ENCODE data around the gene DDR2.

Gene DDR2

DNA sequence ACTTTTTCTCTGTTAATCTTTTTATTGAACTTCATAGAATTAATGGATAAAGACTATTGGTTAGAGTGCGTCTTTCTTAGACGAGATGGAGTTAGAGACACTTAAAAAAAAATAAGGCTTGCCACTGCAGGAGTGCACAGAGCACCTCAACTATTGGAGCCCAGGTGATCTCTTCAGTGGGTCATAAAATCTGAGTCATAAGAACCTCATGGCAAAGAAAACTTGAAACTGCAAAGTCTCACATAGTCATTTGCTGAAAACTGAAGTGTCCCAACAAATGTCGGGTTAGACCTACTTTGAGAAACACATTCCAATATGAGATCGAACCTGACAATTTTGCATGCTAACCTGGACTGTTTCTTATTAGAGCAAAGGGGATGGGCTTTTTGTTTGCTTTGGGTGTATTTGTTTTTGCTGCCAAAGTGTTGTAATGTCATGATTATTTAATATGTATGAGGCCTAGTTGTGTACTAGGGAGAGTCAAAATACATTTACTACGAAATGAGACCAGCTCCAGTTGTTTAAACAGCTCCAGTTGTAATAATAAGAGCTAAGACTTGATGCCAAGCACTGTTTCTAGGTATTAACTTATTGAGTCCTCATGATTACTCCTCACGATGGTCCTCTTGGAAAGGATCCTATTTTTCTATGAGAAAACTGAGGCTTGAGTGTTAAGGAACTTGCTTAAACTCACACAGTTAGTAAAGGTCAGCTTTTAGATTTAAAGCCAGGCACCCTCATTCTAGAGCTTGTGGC, 65.1 kb downstream of the DDR2 start:
- DNase-seq (ENCODE audit: insufficient read length, low spot score) (no peak), FAIRE-seq (no peak)
- no peak for TF ChIP-seq TAF1 (IDR thresholded peaks at IDR 0.05; ENCODE audit: low read depth, low read length)
- TF ChIP-seq SPI1 (IDR thresholded peaks at IDR 0.05; ENCODE audit: low read depth, low read length): no peak
- no peak for TF ChIP-seq PAX5 (IDR thresholded peaks at IDR 0.05; ENCODE audit: insufficient read depth, low read length, severe bottlenecking)
- no peak for TF ChIP-seq POLR2AphosphoS5 (IDR thresholded peaks at IDR 0.05; ENCODE audit: low read depth, low read length)
- TF ChIP-seq POLR2A (IDR thresholded peaks at IDR 0.05; ENCODE audit: low read depth, low read length): no peak
- no peak for TF ChIP-seq POU2F2 (IDR thresholded peaks at IDR 0.05; ENCODE audit: low read depth, low read length)

DNA sequence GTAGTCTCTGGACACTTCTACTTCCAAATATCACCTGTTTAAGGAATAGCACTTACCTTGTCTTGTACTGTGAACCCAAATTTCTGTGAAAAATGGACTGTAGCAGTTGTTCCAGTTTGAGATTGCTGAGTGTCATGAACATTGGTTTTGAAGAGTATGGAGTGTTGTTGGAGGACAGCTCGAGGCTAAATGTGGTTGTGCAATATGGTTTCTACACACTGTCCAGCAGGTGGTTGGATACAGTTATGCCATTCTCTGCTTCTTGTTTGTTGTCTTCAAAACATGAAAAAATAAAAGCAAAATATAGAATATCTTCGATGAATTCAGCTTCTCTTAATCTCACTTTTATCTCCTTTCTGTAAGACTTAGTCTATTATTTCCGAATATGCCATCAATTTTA, 67.1 kb downstream of the DDR2 start:
- FAIRE-seq: no peak
- TF ChIP-seq TAF1 (IDR thresholded peaks at IDR 0.05; ENCODE audit: low read depth, low read length) (no peak), POLR2AphosphoS5 (IDR thresholded peaks at IDR 0.05; ENCODE audit: low read depth, low read length) (no peak), PAX5 (IDR thresholded peaks at IDR 0.05; ENCODE audit: insufficient read depth, low read length, severe bottlenecking) (no peak), SPI1 (IDR thresholded peaks at IDR 0.05; ENCODE audit: low read depth, low read length) (no peak), POU2F2 (IDR thresholded peaks at IDR 0.05; ENCODE audit: low read depth, low read length) (no peak), POLR2A (IDR thresholded peaks at IDR 0.05; ENCODE audit: low read depth, low read length) (no peak)
- no peak for DNase-seq (ENCODE audit: insufficient read length, low spot score)

DNA sequence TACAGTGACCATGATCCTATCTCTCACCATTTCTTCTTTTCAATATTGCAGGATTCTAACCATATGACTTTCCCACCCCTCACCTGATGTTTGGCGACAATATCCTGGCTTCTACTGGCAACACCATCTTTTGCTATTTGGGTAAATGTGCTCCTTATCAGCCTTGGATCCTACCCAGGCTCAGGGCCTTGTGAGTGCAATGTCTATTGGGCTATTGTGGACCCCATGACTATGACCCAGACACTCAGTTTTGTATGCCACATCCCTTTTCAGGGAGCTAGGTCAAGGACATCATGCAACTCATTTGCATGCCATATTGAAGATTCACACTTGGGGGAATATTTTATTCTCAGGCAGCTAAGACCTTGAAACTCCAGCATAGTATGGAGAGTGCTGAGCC, 67.9 kb downstream of the DDR2 start:
- DNase-seq (ENCODE audit: insufficient read length, low spot score) (no peak), FAIRE-seq (no peak)
- TF ChIP-seq POLR2AphosphoS5 (IDR thresholded peaks at IDR 0.05; ENCODE audit: low read depth, low read length) (no peak), SPI1 (IDR thresholded peaks at IDR 0.05; ENCODE audit: low read depth, low read length) (no peak)

DNA sequence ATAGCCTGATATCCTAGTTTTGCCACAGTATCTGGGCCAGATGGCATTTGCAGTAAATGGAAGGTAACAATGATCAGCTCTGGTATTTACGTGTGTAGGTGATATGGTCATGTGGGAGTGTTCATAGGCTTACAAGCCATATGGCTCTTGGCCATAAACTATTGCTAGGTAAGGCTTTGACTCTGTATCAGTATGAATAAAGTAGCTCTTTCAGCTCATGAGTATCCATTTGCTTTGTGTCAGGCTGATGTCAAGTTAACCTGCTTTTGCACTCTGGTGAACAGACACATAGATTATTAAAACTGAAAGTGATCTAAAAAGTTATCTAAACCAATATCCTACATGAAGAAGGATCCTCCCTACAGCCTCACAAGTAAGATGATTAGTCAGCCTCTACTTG, 69.0 kb downstream of the DDR2 start:
- TF ChIP-seq TAF1 (IDR thresholded peaks at IDR 0.05; ENCODE audit: low read depth, low read length) (no peak), POU2F2 (IDR thresholded peaks at IDR 0.05; ENCODE audit: low read depth, low read length) (no peak), POLR2AphosphoS5 (IDR thresholded peaks at IDR 0.05; ENCODE audit: low read depth, low read length) (no peak), POLR2A (IDR thresholded peaks at IDR 0.05; ENCODE audit: low read depth, low read length) (no peak), PAX5 (IDR thresholded peaks at IDR 0.05; ENCODE audit: insufficient read depth, low read length, severe bottlenecking) (no peak), SPI1 (IDR thresholded peaks at IDR 0.05; ENCODE audit: low read depth, low read length) (no peak)
- DNase-seq (ENCODE audit: insufficient read length, low spot score) (no peak), FAIRE-seq (peak; percentile 43)

DNA sequence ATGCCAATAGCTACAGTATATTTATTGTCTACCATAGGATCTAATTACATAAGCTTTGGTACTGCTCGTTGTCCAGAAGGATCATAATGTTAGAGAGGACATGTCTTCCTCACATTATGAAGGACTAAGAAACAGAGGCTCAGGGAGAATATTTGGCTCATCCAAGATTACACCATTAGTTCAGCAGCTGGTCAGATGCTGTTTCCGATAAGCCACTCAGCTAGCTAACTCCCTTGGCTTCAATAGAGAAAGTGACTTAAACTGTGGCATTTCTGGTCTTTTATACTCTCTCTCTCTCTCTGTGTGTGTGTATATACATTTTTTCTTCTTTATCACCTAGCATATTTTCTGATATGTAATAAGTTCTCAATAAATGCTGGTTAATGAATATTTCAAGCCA, 70.4 kb downstream of the DDR2 start:
- TF ChIP-seq POU2F2 (IDR thresholded peaks at IDR 0.05; ENCODE audit: low read depth, low read length) (no peak), POLR2AphosphoS5 (IDR thresholded peaks at IDR 0.05; ENCODE audit: low read depth, low read length) (no peak), SPI1 (IDR thresholded peaks at IDR 0.05; ENCODE audit: low read depth, low read length) (no peak), TAF1 (IDR thresholded peaks at IDR 0.05; ENCODE audit: low read depth, low read length) (no peak), PAX5 (IDR thresholded peaks at IDR 0.05; ENCODE audit: insufficient read depth, low read length, severe bottlenecking) (no peak), POLR2A (IDR thresholded peaks at IDR 0.05; ENCODE audit: low read depth, low read length) (no peak)
- FAIRE-seq (no peak), DNase-seq (ENCODE audit: insufficient read length, low spot score) (no peak)

DNA sequence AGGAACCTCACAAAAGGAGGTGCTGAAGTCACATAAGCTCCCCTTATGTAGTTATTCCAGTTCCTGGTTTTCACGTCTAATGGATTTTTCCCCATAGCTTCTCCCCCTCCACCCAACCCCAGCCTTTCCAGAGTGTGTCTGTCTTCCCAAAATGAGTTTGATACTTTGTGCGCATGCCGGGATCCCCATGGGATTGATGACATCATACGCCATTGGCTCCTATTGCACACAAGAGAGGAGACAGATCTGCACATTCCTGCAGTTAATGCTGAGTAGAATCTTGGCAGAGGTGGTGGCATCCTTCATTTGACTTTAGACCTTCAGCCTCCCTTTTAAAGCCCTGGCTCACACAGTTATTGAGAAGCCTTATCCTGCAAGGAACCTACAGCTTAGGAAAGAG, 71.4 kb downstream of the DDR2 start:
- DNase-seq (ENCODE audit: insufficient read length, low spot score): no peak
- no peak for TF ChIP-seq SPI1 (IDR thresholded peaks at IDR 0.05; ENCODE audit: low read depth, low read length)
- no peak for TF ChIP-seq POU2F2 (IDR thresholded peaks at IDR 0.05; ENCODE audit: low read depth, low read length)
- TF ChIP-seq TAF1 (IDR thresholded peaks at IDR 0.05; ENCODE audit: low read depth, low read length): no peak
- no peak for TF ChIP-seq PAX5 (IDR thresholded peaks at IDR 0.05; ENCODE audit: insufficient read depth, low read length, severe bottlenecking)
- no peak for TF ChIP-seq POLR2A (IDR thresholded peaks at IDR 0.05; ENCODE audit: low read depth, low read length)
- TF ChIP-seq POLR2AphosphoS5 (IDR thresholded peaks at IDR 0.05; ENCODE audit: low read depth, low read length): no peak
- FAIRE-seq: no peak

DNA sequence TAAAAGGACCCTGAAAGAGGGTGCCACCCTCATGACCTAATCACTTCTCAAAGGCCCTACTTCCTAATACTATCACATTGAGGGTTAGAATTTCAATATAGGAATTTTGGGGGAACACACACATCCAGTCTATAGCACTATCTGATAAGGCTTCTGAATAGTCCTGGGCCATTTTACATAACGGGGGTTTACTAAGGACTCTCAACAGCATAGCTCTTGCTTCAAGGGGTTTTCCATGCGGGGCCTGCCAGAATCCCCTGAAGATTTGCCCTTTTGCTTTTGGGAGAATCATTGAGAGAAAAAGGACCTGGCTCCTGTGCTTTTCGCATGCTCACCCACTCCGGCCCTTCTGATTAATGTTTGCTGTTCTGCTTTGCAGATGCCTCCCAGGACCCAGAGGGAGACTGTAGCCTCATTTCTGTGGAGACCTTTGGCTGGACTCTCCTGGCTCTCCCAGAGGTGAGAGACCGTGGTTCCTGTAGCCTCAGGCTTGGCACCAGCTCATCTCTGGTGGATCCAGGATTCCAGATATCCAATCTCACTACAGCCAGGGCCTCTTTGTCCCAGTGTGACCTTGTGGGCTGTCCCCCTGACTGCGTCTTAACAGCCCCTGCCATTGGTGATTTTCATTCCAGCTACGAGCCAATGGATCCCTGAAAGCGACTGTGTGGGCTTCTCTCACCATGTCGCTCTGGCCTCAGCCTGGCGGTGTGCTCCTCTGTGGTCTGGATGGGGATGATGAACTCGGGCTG, 72.6 kb downstream of the DDR2 start:
- TF ChIP-seq POLR2A (IDR thresholded peaks at IDR 0.05; ENCODE audit: low read depth, low read length): no peak
- no peak for TF ChIP-seq POU2F2 (IDR thresholded peaks at IDR 0.05; ENCODE audit: low read depth, low read length)
- no peak for TF ChIP-seq TAF1 (IDR thresholded peaks at IDR 0.05; ENCODE audit: low read depth, low read length)
- TF ChIP-seq SPI1 (IDR thresholded peaks at IDR 0.05; ENCODE audit: low read depth, low read length): no peak
- TF ChIP-seq PAX5 (IDR thresholded peaks at IDR 0.05; ENCODE audit: insufficient read depth, low read length, severe bottlenecking): no peak
- no peak for TF ChIP-seq POLR2AphosphoS5 (IDR thresholded peaks at IDR 0.05; ENCODE audit: low read depth, low read length)
- DNase-seq (ENCODE audit: insufficient read length, low spot score) (no peak), FAIRE-seq (no peak)

DNA sequence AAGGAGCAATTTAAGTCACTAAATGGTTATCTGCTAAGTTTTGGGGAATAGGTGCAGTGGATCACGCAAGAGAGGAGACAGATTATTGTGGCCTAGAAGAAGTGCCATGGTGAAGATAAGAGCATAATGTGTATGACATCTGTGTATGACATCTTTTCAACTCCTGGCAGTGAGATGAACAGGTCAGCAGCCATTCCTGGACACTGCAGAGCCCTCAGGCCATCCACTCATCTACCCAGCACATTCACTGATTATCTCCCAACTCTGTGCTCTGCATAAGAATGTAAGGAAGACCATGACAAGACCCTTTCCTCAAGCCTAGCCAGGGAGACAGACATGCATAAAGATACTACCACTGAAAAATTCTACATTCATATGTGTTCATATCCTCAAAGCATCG, 73.7 kb downstream of the DDR2 start:
- TF ChIP-seq SPI1 (IDR thresholded peaks at IDR 0.05; ENCODE audit: low read depth, low read length): no peak
- no peak for TF ChIP-seq POLR2AphosphoS5 (IDR thresholded peaks at IDR 0.05; ENCODE audit: low read depth, low read length)
- no peak for TF ChIP-seq PAX5 (IDR thresholded peaks at IDR 0.05; ENCODE audit: insufficient read depth, low read length, severe bottlenecking)
- no peak for TF ChIP-seq POU2F2 (IDR thresholded peaks at IDR 0.05; ENCODE audit: low read depth, low read length)
- no peak for TF ChIP-seq TAF1 (IDR thresholded peaks at IDR 0.05; ENCODE audit: low read depth, low read length)
- TF ChIP-seq POLR2A (IDR thresholded peaks at IDR 0.05; ENCODE audit: low read depth, low read length): no peak
- no peak for DNase-seq (ENCODE audit: insufficient read length, low spot score)
- FAIRE-seq: no peak

DNA sequence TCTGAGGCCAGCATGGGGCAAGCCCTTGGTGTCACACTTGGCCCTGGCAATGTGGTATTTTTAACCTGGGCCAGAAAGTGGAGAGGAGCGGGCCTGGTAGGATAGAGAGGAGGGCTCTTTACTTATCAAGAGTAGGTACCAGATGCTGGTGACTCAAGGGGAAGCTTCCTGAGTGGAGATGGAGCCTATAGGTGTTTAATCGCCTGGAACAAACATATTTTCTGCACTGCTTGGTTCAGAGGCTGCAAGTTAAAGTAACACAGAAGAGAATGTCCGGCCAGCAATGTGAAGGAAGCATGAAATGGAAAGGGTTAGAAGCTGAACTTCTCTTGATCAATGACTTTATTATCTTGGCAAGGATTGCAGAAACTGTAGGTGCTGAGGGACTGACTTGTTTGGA, 74.3 kb downstream of the DDR2 start:
- no peak for TF ChIP-seq POLR2AphosphoS5 (IDR thresholded peaks at IDR 0.05; ENCODE audit: low read depth, low read length)
- TF ChIP-seq POU2F2 (IDR thresholded peaks at IDR 0.05; ENCODE audit: low read depth, low read length): no peak
- no peak for TF ChIP-seq POLR2A (IDR thresholded peaks at IDR 0.05; ENCODE audit: low read depth, low read length)
- TF ChIP-seq SPI1 (IDR thresholded peaks at IDR 0.05; ENCODE audit: low read depth, low read length): no peak
- no peak for TF ChIP-seq TAF1 (IDR thresholded peaks at IDR 0.05; ENCODE audit: low read depth, low read length)
- no peak for TF ChIP-seq PAX5 (IDR thresholded peaks at IDR 0.05; ENCODE audit: insufficient read depth, low read length, severe bottlenecking)
- no peak for DNase-seq (ENCODE audit: insufficient read length, low spot score)
- no peak for FAIRE-seq

All from GM12891 (cell line).